Mammary epithelial cell (primary cell): ENCODE results near the gene ZNF292.

Experiments used
- CTCF ChIP-seq, 2 donors: IDR thresholded peaks in 1 of 2; conservative IDR thresholded peaks in 1 of 2; 2 replicates each; pipeline ENCODE4 v1.5.1; 2011 to 2012; ENCODE audit warnings: inconsistent platforms in 2 of 2, low read length in 2 of 2, mild to moderate bottlenecking in 2 of 2, control low read depth in 1 of 2, low read depth in 1 of 2; ENCODE audit not compliant: insufficient read depth in 1 of 2; ENCODE audit errors: extremely low read depth in 1 of 2
- EZH2 ChIP-seq: IDR thresholded peaks from 2 replicates; pipeline ENCODE4 v1.6.1; 2012; ENCODE audit warnings: low read length, inconsistent platforms, borderline replicate concordance

- no peak for TF ChIP-seq CTCF (conservative IDR thresholded peaks at IDR 0.05 in 1 of 2, IDR thresholded peaks at IDR 0.05 in 1 of 2; ENCODE audit: extremely low read depth in 1 of 2, insufficient read depth in 1 of 2, low read depth in 1 of 2, low read length in 2 of 2)
- TF ChIP-seq EZH2, result no peak
Measured at GRCh38 chr6:87297119-87297518, 141.8 kb downstream of the ZNF292 start.
